Activated naive CD4-positive, alpha-beta T cell treated with anti-CD3 and anti-CD28 coated beads, Interleukin-2, amount 50 U/mL, for 24 hours (primary cell): Measurements from ENCODE around the gene RALA.
"Not testable (repeated sequence)": the region's sequence is repeated elsewhere in the genome, so short reads cannot be mapped to it uniquely, and the experiment has no call there.

Experiments
- H3K27ac Mint-ChIP-seq: one replicate; pipeline ENCODE4 v1.8.0; 2021; ENCODE audit warnings: mild to moderate bottlenecking, mixed read lengths
- H3K27me3 Mint-ChIP-seq: one replicate; pipeline ENCODE4 v1.8.0; 2021; ENCODE audit warnings: mixed read lengths
- H3K36me3 Mint-ChIP-seq: one replicate; pipeline ENCODE4 v1.8.0; 2021; ENCODE audit warnings: mixed read lengths
- H3K4me1 Mint-ChIP-seq: one replicate; pipeline ENCODE4 v1.8.0; 2021; ENCODE audit warnings: mixed read lengths
- H3K4me3 Mint-ChIP-seq: one replicate; pipeline ENCODE4 v1.8.0; 2021; ENCODE audit warnings: mild to moderate bottlenecking, mixed read lengths
- H3K9me3 Mint-ChIP-seq: one replicate; pipeline ENCODE4 v1.8.0; 2021; ENCODE audit warnings: mixed read lengths

RALA gene

DNA sequence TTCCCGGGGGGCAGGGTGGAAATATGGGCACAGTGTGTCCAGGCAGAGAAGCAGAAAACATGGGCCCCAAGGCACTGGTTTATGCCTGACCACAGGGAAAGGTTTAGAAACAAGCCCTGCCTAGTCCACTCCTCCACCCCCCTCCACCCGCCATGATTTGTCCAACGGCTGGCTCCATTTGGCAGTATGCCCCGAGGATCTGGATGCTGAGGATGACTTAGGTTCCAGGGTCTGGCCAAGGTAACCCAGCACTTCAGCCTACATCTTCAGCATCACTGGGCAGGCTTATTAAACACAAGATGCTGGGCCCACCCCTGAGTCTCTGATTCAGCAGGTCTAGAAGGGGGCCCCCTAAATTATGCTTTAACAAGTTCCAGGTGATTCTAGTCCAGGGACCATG is 121.9 kb downstream of the RALA start:
- no peaks in the 10 kb centered on the region for H3K27me3 Mint-ChIP-seq
- peaks cover 3% of the 10 kb centered on the region for H3K36me3 Mint-ChIP-seq
- H3K4me1 Mint-ChIP-seq, result peaks cover 16% of the 10 kb centered on the region
- H3K27ac Mint-ChIP-seq, result no peak overlapping the region
- H3K4me3 Mint-ChIP-seq, result no peak overlapping the region
- H3K9me3 Mint-ChIP-seq, result no peaks in the 10 kb centered on the region

DNA sequence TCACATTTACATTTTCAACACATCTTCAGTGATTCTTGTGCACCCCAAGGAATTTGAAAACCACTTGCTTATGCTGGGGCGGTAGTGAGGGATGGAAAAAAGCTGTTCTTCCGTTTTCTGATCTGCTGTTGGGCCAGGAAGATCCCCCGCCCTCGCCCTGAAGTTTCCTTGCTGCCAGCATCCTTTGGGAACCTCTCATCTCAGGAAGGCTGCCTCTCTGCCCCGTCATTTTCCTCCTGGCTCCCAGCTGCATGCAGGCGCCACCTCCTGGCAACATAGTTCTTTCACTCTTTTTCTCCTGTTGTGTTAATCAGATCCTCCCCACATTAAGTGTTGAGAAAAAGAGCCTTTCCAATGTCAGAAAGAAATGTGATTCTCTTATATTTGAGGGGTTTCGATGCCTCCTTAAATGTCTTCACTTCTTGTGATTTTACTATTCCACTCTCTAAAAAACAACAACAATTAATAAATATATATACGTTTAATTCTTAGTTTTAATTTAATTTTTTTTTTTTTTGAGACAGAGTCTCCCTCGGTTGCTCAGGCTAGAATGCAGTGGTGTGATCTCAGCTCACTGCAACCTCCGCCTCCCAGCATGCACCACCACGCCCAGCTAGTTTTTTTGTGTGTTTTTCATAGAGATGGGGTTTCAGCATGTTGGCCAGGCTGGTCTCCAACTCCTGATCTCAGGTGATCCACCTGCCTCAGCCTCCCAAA is 122.9 kb downstream of the RALA start:
- Mint-ChIP-seq H3K27me3 (no peaks in the 10 kb centered on the region), H3K4me3 (no peak overlapping the region), H3K4me1 (peaks cover 9% of the 10 kb centered on the region), H3K27ac (no peak overlapping the region), H3K9me3 (no peaks in the 10 kb centered on the region), H3K36me3 (peaks cover 3% of the 10 kb centered on the region)

DNA sequence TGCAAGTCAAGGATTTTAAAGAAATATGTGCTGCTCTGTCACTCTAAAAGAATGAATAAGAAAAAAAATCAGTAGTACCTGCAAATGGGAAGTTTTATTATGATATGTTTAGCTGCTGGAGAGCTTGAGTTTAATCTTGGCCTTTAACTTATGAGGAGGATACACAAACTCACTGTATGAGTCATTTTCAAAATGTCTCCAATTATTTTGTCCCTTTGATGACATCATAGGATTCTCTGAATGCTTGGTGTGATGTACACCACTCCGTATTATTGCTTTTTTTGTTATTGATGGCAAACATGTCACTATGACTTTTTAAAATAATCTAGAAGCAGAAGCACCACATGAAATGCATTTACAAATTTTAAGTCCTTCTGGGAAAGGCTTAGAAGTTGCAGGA is 125.8 kb downstream of the RALA start:
- Mint-ChIP-seq H3K27ac (no peak overlapping the region), H3K9me3 (no peaks in the 10 kb centered on the region), H3K4me1 (peaks cover 5% of the 10 kb centered on the region), H3K36me3 (peaks cover 7% of the 10 kb centered on the region), H3K27me3 (no peaks in the 10 kb centered on the region), H3K4me3 (no peak overlapping the region)

GRCh38 chr7:39749717-39750116 is 126.3 kb downstream of the RALA start:
- Mint-ChIP-seq H3K36me3 (peaks cover 7% of the 10 kb centered on the region), H3K27ac (no peak overlapping the region), H3K4me1 (peaks cover 5% of the 10 kb centered on the region)

DNA sequence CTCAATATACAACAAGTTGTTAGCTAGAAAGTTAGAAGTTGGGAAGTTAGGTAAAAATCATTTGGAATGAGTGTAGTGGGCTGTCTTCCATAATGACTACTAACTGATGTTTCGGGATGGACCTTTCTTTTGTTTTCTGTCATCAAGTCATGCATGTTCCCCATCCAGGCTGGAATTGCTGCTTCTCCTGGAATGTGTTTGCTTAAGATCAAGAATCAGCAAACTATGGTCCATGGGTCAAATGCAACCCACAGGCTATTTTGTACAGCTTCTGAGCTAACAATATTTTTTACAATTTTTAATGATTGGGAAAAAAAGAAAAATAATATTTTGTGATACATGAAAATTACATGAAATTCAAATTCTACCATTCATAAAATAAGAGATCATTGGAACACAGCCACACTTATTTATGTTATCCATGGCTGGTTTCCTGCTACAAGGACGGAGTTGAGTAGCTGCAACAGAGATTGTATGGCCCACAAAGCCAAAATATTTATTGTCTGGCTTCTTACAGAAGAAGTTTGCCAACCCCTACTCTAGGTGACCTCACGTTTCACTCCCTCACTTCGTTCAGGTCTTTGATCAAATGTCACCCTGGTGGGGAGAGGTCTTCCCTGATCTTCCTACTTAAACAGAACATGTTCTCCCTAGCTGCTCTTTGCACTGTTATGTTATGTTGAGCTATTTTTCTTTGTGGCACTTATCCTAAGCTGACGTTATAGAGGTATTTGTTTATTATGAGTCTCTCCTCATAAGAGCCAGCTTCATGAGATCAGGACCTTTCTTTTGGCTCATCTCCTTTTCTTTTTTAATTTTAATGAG is 127.1 kb downstream of the RALA start:
- H3K27ac Mint-ChIP-seq, result no peak overlapping the region
- no peak overlapping the region for H3K4me3 Mint-ChIP-seq
- peaks cover 5% of the 10 kb centered on the region for H3K4me1 Mint-ChIP-seq
- peaks cover 7% of the 10 kb centered on the region for H3K36me3 Mint-ChIP-seq
- no peaks in the 10 kb centered on the region for H3K27me3 Mint-ChIP-seq
- H3K9me3 Mint-ChIP-seq, result no peaks in the 10 kb centered on the region

More at GRCh38 chr7:39749717-39750116, 126.3 kb downstream of the RALA start:
- Mint-ChIP-seq H3K27me3 (no peaks in the 10 kb centered on the region), H3K4me3 (no peak overlapping the region), H3K9me3 (no peaks in the 10 kb centered on the region)

DNA sequence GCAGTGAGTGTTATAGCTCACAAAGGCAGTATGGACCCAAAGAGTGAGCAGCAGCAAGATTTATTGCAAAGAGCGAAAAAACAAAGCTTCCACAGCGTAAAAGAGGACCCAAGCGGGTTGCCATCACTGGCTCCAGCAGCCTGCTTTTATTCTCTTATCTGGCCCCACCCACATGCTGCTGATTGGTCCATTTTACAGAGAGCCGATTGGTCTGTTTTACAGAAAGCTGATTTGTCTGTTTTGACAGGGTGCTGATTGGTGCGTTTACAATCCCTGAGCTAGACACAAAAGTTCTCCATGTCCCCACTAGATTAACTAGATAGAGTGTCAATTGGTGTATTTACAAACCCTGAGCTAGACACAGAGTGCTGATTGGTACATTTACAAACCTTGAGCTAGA is 129.9 kb downstream of the RALA start:
- H3K36me3 Mint-ChIP-seq, H3K4me3 Mint-ChIP-seq, H3K27me3 Mint-ChIP-seq, H3K27ac Mint-ChIP-seq, H3K4me1 Mint-ChIP-seq, H3K9me3 Mint-ChIP-seq: not testable (repeated sequence)

DNA sequence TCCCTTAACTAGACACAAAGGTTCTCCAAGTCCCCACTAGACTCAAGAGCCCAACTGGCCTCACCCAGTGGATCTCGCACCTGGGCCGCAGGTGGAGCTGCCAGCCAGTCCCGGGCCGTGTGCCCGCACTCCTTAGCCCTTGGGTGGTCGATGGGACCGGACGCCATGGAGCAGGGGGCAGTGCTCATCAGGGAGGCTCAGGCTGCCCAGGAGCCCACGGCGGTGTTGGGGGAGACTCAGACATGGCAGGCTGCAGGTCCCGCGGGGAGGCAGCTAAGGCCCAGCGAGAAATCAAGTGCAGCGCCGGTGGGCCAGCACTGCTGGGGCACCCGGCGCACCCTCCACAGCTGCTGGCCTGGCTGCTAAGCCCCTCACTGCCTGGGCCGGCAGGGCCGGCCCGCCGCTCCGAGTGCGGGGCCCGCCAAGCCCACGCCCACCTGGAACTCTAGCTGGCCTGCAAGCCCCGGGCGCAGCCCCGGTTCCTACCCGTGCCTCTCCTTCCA is 130.5 kb downstream of the RALA start:
- Mint-ChIP-seq H3K27ac (no peak overlapping the region), H3K36me3 (peaks cover 10% of the 10 kb centered on the region), H3K4me1 (no peaks in the 10 kb centered on the region), H3K9me3 (no peaks in the 10 kb centered on the region), H3K4me3 (no peak overlapping the region), H3K27me3 (no peaks in the 10 kb centered on the region)

GRCh38 chr7:39754326-39755120 is 131.2 kb downstream of the RALA start:
- no peak overlapping the region for H3K4me3 Mint-ChIP-seq
- H3K36me3 Mint-ChIP-seq, result peaks cover 7% of the 10 kb centered on the region
- H3K9me3 Mint-ChIP-seq, result no peaks in the 10 kb centered on the region
- no peak overlapping the region for H3K27ac Mint-ChIP-seq
- no peaks in the 10 kb centered on the region for H3K4me1 Mint-ChIP-seq
- H3K27me3 Mint-ChIP-seq, result no peaks in the 10 kb centered on the region

DNA sequence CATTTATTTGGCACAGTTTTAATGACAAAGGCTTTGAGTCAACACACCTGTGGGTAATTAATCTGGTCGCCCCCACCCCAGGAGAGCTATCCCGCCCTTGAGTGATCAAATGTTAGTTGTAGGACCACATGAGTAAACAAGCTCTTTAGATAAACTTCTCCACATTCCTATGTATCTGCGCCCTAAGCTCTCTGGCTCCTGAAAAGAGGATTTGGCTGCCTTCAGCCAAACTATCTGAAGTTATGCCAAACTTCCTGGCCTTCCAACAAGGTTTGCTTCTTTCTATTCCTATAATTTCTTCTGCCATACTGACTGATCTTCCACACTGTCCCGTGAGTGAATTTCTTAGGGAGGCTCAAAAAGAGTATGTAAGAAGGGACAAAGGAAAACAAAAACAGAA is 134.2 kb downstream of the RALA start:
- H3K9me3 Mint-ChIP-seq, result no peaks in the 10 kb centered on the region
- H3K4me3 Mint-ChIP-seq, result no peak overlapping the region
- H3K27me3 Mint-ChIP-seq, result no peaks in the 10 kb centered on the region
- peaks cover 7% of the 10 kb centered on the region for H3K36me3 Mint-ChIP-seq
- H3K4me1 Mint-ChIP-seq, result peaks cover 4% of the 10 kb centered on the region
- H3K27ac Mint-ChIP-seq, result no peak overlapping the region
